Thyroid gland (tissue), 4 donors: ENCODE data around the gene SURF6.

ENCODE experiments used
- CTCF ChIP-seq, 6 experiments: fragments of 200-600 bp in 3 of 6; fragments of 450-650 bp in 3 of 6; sonication (generic) in 3 of 6; IDR thresholded peaks; one replicate each; pipeline ENCODE4 v1.5.1; 2016 to 2019; ENCODE audit warnings: antibody characterized with exemption in 6 of 6, mild to moderate bottlenecking in 2 of 6, inconsistent platforms in 1 of 6, moderate library complexity in 1 of 6
- POLR2A ChIP-seq, 2 donors: fragments of 450-650 bp; IDR thresholded peaks; one replicate each; pipeline ENCODE4 v1.6.1; 2017; ENCODE audit warnings: antibody characterized with exemption in 2 of 2, mild to moderate bottlenecking in 2 of 2, moderate library complexity in 1 of 2

- TF ChIP-seq CTCF (IDR thresholded peaks at IDR 0.05) (peak in 3 of 6 experiments; percentile 12 to 19 (median 14)), POLR2A (IDR thresholded peaks at IDR 0.05) (peak in 1 of 2 donors; percentile 63)
Measured at GRCh38 chr9:133356391-133357091, 20.6 kb upstream of the SURF6 start, which contains the start of the genes SURF1 and SURF2.
